GM18526 (cell line): ENCODE results near the gene TLCD5.

Experiments
- POLR2A ChIP-seq: IDR thresholded peaks from 3 replicates; pipeline ENCODE4 v1.6.1; 2011; ENCODE audit not compliant: insufficient read length; ENCODE audit errors: extremely low read depth

Gene TLCD5

DNA sequence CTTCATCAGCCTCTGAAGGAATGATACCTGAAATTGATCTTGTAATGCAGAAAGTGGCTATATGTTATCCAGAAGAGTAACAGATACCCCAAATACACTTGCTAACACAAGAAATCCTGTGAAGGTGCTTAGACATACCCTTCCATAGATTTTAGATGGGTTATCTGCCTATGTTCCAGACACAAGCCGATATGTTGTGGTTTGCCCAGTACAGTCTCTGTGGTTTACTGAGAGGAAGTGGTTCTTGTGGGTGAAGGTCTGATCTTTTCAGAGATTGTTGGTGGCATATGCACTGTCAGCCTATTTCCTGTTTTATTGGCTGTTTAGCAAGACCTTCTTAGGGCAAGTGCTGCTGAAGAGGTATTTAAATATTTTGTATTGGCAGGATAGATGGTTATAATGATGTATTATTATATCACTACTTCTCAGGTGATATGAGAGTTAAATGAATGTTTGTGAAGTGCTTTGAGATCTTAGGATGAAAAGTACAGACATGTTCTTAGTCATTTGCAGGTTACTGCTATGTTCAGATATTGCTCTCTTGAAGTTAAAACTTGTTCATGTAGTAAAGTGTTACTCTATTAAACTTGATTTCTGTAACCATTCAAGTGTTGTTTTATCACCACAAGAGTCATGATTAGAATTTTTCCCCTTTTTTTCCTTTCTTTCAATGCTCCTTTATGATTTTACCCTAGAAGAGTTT is 19.4 kb downstream of the TLCD5 start:
- TF ChIP-seq POLR2A: no peak

DNA sequence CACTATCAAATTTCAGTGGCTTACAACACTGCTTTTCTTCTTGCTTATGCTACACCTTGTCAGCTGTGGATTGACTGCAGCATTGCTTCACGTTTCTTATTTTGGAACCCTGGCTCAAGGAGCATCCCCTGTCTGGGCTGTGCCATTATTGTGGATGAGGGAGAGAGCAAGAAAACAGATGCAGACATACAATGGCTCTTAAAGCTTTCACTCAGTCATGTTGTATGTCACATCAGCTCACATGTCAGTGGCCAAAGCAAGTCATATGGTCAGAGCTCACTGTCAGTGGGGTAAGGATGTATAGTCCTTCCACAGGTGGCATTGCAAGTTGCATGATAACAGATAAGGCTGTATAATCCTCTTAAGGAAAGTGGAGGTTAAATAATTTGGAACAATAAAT is 21.1 kb downstream of the TLCD5 start:
- TF ChIP-seq POLR2A: no peak

DNA sequence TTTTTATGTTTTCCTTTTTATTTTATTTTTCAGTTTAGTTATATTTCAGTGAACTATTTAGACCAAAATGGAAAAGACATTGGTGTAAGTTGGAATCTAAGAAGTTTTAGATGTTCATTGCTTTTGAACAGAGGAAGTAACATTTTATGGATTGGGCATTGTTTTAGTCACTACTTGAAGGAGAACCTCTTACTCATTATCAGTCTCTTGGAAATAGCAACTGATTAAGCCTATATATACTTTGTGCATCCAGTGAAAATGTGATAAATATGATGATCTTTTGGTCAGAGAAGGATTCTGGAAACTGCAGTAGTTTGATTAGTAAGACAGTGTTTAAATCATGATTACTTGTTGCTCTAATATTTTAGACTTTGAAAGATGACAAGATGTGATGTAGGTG is 25.5 kb downstream of the TLCD5 start:
- no peak for TF ChIP-seq POLR2A

DNA sequence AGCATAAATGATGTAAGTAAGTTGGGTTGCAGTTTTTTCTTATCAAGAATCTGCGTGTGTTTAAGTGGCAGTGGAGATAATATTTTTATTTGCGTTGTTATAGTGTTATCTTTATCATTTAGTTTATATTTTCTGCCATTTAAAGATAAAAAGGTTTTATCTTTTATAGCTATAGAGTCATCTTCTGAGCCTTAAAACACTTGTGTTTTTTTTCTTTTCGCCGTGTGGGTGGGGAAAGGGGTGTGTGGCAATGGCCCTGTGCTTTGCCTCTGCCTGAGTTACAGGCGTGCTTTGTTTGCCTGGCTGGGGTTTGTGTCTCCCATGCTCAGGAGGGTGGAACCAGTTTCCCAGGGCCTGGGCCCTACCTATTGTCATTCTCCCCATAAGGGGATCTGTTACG is 27.3 kb downstream of the TLCD5 start:
- TF ChIP-seq POLR2A: no peak

DNA sequence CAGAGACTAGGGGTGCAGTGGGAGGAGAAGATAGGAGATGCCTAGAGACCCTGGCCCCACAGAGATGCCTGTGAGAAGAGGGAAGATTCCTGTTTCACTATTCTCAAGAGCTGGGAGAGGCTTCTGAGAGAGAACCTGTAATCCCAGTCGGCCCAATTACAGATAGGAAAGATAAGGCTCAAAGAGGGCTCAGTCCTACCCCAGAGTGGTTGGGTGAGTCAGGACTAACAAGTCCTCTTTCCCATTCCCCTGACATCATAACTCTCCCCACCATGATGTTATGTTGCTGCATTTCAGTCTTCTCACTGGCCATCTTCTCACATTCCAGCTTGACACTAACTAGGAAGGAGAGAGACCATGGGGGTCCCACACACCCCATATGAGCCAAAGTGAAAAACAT is 29.0 kb downstream of the TLCD5 start:
- no peak for TF ChIP-seq POLR2A

DNA sequence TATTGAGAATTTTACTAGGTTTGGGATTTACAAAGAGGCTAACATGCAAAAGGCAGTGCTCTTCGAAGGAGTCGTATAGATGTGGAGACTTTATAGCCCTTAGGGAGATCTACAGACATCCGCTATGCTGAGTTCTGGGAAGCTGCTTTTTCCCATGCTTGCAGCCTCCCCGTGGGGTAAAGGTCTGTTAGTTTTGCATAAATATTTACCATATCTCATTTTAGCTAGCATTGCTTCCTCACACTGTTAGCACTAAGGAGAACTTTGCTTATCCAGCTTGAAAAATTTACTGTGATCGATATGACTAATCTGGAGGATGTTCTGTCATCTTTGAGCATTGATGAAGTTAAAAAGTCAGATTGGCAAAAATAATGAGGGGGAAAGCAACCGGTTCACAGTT is 29.7 kb downstream of the TLCD5 start:
- no peak for TF ChIP-seq POLR2A

DNA sequence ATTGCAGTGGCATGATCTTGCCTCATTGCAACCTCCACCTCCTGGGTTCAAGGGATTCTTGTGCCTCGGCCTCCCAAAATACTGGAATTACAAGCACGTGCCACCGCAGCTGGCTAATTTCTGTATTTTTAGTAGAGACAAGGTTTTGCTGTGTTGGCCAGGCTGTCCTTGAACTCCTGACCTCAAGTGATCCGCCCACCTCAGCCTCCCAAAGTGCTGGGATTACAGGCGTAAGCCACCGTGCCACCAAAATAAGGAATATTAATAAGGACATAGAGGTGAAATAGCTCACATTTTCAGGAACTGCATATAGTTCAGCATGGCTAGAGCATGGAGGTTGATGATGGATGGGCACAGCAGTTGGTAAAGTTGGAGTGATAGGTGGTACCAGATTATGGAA is 32.5 kb downstream of the TLCD5 start:
- no peak for TF ChIP-seq POLR2A

DNA sequence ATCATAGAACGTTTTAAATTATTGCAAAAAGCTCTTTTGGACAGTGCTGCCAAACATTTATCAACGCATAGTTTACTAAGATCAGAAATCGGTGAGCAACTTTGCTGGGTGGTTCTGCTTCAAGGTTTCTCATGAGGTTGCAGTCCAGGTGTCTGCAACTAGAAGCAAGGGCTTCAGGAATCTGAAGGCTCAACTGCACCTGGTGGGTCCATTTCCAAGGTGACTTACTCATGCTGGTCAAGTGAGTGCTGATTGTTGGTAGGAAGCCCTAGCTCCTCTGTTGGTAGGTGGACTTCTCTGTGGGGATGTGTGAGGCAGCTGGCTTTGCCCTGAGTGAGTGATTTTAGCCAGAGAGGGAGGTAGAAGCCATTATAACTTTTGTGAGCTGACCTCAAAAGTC is 33.6 kb downstream of the TLCD5 start:
- TF ChIP-seq POLR2A: no peak

DNA sequence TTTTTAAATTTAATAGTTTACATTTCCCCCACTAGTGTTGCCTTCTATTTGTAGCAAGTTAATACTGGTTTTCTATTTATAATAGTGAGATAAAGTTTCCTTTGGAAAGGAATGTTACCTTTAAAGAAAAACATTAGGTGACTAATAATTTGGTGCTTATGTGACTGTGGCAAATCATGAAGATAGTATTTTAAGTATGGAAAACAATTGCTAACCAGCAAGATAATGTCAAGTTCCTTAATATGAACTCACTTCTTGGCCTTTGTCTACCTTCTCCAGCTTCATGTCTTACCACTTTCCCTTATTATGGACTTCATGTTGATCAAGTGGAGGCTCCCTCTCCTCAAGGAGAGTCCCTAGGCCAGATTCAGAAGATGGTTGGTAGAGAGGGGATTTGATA is 38.3 kb downstream of the TLCD5 start:
- no peak for TF ChIP-seq POLR2A

DNA sequence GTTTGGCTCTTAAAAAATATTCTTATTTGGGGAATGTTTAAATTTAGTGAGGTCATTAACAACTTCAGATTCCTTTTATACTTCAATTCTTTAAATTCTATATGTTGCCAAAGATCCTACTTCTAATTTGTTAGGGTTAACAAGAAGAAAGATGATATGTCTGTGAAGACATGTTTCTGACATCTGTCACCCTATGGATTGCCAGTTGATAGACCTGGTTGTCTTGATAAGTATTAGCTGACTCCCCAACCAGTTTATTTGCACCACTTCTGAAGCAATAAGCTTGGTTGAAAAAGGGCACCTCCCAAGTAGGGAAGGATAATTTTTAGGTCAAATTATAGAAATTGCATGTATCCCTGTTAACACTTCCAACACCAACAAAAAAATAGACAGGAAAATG is 40.4 kb downstream of the TLCD5 start:
- no peak for TF ChIP-seq POLR2A

DNA sequence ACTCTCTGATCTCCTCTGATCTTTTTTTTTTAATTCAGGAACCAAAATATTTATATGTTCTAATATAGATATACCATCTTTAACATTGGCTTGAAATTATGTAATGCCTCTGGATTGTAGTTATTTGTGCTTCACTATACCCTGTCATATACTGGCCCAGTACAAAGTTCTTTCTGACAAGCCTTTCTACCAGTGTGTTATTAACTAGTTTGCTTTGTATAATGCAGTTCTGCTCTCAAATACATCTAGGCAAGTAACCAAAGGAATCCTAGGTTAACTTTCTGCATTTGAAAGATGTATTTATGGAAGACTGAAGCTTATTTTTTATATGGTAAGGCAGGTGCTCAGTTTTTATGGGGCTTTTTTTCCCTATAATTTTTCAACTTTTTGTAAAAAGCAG is 47.2 kb downstream of the TLCD5 start:
- no peak for TF ChIP-seq POLR2A

DNA sequence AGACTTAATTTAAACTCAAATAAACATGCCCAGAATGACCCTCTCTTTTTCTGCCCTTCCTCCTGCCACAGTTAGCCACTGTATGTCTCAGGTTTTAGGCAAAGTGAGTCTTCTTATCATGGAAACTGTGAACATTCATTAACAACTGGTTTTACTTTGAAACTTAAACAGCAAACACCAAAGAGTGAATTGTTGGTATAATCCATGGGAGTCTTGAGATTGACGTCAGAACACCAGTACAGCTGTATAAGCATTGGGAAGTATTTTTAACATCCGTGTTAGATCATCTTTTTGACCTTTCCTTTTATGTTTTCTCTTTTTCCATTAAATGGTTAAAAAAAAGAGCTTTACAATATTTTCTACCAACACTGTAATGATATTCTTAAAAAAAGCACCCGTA is 50.0 kb downstream of the TLCD5 start:
- TF ChIP-seq POLR2A: no peak

DNA sequence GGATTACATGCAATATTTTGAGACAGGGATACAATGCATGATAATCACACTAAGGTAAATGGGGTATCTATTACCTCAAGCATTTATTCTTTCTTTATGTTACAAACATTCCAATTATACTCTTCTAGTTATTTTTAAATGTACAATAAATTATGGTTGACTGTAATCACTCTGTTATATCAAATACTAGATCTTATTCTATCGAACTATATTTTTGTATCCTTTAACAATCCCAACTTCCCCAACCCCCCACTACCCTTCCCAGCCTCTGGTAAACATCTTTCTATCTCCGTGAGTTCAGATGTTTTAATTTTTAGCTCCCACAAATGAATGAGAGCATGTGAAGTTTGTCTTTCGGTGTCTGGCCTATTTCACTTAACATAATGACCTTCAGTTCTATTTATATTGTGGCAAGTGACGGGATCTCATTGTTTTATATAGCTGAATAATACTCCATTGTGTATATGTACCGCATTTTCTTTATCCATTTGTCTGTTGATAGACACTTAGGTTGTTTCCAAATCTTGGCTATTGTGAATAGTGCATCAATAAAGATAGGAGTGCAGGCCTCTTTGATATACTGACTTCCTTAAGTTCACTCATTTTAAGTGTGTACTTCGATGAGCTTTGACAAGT is 51.6 kb downstream of the TLCD5 start:
- TF ChIP-seq POLR2A: no peak

DNA sequence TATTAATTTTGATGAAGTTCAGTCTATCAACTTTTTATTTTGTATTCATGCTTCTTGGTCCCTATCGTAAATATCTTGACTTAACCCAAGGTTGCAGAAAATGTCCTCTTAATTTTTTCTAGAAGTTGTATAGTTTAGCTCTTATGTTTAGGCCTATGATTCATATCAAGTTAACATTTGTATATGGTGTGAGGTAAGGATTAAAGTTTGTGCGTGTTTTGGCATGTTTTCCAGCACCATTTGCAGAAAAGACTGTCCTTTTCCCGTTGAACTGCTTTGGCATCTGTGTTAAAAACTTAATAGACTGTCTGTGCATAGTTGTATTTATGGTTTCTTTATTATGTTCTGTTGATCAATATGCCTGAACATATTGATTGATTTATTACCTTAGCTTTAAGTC is 53.4 kb downstream of the TLCD5 start:
- TF ChIP-seq POLR2A: no peak

DNA sequence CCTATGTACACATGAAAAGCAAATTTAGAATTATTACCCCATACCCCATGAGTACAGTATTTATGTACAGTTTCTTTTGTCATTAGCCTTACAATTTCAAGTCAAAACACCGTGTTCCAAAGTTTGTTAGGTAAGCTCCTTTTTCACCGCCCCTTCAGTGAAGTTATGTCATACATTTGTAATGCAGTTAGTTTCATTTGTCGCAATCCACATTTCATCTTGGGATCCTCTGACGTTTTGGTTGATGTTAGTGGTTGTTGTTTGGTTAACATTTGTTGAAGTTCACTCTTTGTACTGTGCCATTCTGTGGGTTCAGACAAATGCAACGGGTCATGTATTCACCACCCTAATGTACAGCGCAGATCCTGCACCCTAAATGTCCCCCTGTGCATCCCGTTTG is 56.3 kb downstream of the TLCD5 start:
- TF ChIP-seq POLR2A: no peak
